Choroid plexus epithelial cell (primary cell): ENCODE data around the gene TBC1D21.
A peak's percentile ranks its signal among the peaks of the same experiment; 100 is the strongest.

Experiments used
- DNase-seq: peaks from one replicate; pipeline ENCODE4 v3.0.0-alpha.2; 2010; ENCODE audit warnings: low read depth
- H3K4me3 ChIP-seq: 2 replicates; pipeline ENCODE4 v1.5.1; 2011; ENCODE audit warnings: low read depth, mild to moderate bottlenecking, control low read depth, low read length, moderate library complexity
- TF ChIP-seq, protein P1 (sequence below): conservative IDR thresholded peaks from 2 replicates; pipeline ENCODE4 v1.5.1; 2011; ENCODE audit warnings: low read depth, mild to moderate bottlenecking, control low read depth, inconsistent platforms, low read length, moderate library complexity

Gene TBC1D21

DNA sequence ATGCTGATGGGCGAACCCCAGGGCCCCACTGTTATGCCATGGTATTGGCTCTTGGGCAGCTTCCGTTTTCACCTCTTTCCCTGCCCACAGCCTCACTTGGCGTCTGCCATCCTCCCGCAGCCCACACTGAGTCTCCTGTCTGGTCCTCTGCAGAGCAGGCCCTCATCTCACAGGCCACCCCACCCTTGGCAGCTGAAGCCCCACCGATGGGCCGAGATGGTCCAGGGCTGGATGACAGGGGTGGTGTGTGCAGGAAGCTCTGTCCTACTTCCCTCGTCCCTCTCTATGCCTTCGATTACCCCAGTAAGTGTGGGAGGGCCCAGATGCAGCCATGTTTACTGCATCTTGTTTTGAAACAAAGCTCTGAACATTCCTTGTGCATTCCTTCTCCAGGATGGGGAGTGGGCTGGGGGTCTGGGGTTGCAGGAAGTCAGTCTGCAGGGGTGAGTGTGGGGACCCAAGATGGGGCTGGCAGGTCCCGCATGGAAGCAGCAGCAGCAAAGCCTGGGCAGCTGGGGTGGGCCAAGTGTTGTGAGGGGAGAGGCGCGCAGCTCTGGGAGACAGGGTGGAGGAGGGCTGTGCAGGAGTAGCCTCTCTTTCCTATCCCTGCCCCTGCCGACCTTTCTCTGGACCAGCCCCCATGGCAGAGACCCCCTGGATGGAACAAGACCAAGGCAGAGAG is 20.9 kb downstream of the TBC1D21 start:
- DNase-seq: no peak
- TF ChIP-seq, protein P1, sequence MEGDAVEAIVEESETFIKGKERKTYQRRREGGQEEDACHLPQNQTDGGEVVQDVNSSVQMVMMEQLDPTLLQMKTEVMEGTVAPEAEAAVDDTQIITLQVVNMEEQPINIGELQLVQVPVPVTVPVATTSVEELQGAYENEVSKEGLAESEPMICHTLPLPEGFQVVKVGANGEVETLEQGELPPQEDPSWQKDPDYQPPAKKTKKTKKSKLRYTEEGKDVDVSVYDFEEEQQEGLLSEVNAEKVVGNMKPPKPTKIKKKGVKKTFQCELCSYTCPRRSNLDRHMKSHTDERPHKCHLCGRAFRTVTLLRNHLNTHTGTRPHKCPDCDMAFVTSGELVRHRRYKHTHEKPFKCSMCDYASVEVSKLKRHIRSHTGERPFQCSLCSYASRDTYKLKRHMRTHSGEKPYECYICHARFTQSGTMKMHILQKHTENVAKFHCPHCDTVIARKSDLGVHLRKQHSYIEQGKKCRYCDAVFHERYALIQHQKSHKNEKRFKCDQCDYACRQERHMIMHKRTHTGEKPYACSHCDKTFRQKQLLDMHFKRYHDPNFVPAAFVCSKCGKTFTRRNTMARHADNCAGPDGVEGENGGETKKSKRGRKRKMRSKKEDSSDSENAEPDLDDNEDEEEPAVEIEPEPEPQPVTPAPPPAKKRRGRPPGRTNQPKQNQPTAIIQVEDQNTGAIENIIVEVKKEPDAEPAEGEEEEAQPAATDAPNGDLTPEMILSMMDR: no peak
- no peak overlapping the region for H3K4me3 ChIP-seq

DNA sequence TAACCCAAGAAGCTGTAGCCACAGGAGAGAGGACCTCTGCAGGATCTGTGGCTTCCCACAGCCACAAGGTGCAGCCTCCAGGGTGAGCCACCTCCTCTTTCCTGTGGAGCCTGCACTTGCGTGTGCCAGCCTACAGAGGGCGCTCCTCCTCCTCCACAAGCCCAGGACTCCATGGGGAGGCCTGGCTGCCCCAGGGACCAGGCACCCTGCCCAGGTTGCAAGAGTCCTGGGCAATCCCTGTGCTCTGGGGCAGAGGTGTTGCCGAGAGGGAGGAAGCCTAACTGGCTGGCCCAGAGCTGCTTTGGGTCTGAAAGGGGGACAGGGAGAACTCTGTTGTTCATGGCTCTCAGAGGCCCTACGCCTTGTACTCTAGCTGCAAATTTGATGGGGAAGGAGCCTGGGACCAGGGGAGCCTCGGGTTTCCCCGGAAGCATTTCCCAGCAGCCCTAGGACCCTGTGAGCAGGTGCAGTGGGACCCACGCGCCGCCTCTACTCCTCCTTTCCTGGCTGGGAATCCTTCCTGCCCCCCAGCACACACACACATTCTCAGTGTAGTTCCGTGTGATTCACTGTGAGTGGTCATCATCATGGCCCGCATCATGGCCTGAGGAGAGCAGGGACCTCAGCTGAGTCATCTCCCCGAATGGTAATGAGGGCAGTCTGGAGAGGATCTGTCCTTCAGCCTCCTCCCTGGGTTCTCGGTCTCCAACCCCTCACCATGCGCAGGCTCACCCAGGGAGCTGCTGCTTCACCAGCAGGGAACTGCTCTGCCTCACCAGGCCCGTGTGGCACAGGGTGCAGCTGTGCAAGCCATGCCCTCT is 24.3 kb downstream of the TBC1D21 start:
- TF ChIP-seq, protein P1: peak; percentile 99
- no peak overlapping the region for H3K4me3 ChIP-seq
- peak; percentile 88 for DNase-seq

DNA sequence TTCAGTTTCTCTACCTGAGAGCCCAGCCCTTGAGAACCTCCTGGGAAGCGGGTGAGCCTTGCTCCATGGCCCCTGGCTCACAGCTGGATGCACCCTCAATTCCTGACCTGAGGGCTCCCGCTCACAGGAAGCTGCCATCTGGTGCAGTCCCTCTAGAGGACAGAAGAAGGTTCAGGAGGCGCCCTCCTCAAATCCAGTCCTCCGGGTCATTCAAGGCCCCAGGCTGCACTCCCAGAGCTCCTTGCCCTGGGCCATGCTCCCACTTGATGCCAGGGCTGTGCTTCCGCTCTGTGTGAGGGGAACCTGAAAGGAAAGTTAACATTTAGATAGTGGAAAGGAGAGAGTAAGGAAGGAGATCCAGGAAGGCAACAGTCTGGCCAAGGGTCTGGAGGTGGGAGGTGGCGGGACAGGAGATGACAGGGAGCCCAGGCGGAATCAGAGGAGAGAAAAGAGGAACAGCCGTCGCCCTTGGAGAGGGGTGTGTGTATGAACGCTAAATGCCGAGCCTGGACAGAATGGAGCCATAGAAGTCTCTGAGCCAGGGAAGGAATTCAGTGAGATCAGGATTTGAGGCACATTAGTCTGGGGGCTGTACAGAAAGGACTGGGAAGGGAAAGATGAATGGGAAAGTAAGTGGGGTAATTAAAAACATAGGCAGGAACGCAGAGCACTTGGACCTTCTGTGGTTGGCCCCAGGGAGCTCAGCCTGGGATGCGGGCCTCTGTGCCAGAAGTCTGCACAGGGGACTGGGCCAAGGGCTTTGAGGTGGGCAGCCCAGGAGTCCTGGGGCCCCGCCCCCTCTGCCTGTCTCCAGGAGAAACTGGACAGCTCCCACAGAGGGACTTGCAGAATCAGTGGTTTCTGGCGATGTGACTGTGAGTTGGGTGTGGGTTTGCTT is 26.1 kb downstream of the TBC1D21 start:
- no peak overlapping the region for H3K4me3 ChIP-seq
- peak; percentile 24 for DNase-seq
- TF ChIP-seq, protein P1: no peak

DNA sequence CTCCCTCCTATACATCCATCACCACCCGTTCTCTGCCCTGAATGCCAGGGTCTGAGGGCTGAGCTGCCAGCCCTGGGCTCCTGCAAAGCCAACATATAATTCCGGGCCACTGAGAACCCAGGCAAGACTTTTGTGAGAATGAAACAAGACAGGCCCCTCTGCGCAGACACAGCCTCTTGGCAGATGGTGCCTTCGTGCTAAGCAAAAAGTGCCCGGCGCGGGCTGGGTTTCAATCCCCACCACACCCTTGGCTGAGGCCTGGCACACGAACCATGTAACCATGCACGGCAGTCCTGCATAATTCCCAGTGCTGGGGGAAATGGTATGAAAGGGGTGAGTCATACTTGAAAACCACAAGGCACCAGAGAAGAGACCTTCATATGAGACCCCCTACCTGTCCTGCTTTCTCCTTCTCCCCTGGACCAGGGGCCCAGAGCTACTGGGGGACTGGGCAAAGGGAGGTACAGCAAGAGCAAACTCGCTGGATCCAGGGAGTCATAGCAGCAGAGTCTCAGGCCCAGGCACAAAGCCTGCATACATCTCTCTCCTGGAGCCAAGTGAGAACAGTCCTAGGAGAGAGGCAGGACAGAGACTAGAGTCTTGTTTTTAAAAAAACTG is 26.8 kb downstream of the TBC1D21 start:
- no peak overlapping the region for H3K4me3 ChIP-seq
- TF ChIP-seq, protein P1: no peak
- no peak for DNase-seq

DNA sequence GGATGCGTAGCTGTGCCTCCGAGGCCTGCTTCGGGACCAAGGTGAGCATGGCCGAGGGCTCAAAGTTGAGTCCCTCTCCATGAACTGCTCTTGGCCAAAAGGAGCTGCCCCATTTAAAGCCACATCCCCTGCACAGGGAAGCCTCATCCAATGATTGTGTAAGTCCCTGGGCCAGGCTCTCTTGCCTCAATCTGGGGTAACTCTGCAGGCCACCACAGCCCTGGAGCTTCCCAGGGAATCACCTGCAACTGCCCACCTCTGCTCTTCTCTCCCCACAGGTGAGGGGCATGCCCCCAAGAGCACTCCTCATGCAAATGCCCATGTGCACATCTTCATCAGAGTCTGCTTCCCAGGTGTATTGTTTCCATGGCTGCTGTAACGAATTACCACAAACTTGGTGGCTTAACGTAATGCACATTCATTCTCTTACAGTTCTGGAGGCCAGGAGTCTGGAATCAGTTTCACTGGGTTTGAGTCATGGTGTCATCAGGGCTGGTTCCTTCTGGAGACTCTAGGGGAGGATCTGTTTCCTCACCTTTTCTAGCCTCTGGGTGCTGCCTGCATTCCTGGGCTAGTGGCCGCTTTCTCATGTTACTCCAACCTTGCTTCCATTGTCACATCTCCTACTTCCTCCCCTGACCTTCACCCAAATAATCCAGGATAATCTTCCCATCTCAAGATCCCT is 27.9 kb downstream of the TBC1D21 start:
- TF ChIP-seq, protein P1: no peak
- H3K4me3 ChIP-seq: no peak overlapping the region
- DNase-seq: no peak
